ENCODE measurements around the gene VAMP8. TPM values are rescaled to one million over a fixed set of nuclear protein-coding genes. Genes with fewer than 3 reads are reported as not detected.
A peak's percentile ranks its signal among the peaks of the same experiment; 100 is the strongest.
"Not testable (repeated sequence)": the region's sequence is repeated elsewhere in the genome, so short reads cannot be mapped to it uniquely, and the experiment has no call there.

Gene VAMP8
- total RNA-seq, 1 donor from 2014 or later: 90.9 TPM

DNA sequence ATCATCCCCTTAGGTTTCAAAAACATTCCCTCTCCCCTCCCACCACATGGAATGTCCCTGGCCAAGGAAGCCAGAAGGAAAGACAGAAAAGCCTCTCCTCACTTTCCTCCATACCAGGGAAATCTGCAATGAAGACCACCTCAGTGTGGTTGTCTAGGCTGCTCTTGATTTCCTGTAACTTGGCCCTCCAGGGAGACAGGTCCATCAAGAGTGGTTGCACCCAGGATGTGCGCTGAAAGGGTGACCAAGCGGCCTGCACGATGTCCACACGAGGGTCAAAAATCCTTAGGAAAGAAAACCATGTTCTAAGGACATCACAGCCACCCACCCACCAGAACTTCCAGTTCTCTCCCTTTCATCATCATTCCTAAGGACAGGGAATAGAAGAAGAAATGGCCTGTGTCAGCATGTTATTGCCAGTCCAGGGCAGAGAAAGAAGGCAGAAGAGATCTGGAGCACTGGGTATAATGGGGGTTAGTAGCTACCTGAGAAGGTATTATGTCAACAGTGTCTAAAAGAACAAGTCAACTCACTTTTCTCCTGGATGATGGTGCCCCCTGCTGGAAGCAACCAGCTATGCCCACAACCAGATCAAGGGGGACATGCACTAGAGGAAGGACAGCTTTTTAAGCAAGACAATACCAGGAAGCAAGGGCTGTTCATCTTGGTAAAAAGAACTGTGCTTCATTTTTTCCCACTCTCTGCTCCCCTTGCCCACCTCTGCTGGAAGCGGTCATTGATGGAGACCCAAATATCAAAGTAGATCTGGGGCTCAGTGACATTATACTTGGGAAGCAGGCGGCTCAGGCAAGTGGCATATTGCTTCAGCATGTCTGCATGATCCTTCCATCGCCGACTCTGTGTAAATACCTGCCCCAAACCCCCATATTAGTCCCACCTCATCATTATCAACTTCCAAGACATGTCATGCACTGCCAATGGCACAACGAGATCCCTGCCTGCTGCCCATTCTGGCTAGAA lies 25.4 kb upstream of the VAMP8 start:
- peak; percentile 96 for DNase-seq
- intact Hi-C loops (cut with micrococcal nuclease): loop anchor here (1.0 kb wide), 2 partner anchors 132 to 161 kb away; no protein-coding TSS in a partner anchor
- Mint-ChIP-seq H3K4me3 (no peak overlapping the region), H3K9me3 (no peaks in the 10 kb centered on the region), H3K27me3 (no peaks in the 10 kb centered on the region), H3K36me3 (ENCODE audit: low read depth) (peaks cover 41% of the 10 kb centered on the region), H3K27ac (no peak overlapping the region), H3K4me1 (peaks cover 5% of the 10 kb centered on the region)

DNA sequence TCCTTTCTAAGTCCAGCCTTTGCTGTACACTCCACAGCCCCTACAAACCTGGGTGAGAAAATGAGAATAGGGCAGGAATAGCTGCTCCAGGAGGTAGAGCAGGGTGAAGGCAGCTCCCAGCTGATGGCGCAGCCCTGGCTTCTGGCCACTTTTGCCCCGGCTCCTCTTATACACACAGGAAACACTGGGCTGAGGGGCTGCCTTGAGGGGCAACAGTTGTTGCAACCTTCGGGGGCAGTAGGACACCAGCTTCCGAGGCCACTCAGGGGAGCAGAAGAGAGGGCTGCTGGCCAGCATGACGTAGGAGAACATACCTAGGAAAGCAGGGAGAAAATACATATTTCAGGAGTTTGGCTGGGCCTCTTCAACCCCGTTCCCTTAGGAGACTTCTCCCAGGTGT lies 24.2 kb upstream of the VAMP8 start:
- no peak overlapping the region for H3K27ac Mint-ChIP-seq
- no peak overlapping the region for H3K4me3 Mint-ChIP-seq
- peaks cover 9% of the 10 kb centered on the region for H3K4me1 Mint-ChIP-seq
- no peak for DNase-seq
- H3K9me3 Mint-ChIP-seq: no peaks in the 10 kb centered on the region
- peaks cover 41% of the 10 kb centered on the region for H3K36me3 Mint-ChIP-seq (ENCODE audit: low read depth)
- no peaks in the 10 kb centered on the region for H3K27me3 Mint-ChIP-seq
- intact Hi-C loops (cut with micrococcal nuclease): no loop called here

DNA sequence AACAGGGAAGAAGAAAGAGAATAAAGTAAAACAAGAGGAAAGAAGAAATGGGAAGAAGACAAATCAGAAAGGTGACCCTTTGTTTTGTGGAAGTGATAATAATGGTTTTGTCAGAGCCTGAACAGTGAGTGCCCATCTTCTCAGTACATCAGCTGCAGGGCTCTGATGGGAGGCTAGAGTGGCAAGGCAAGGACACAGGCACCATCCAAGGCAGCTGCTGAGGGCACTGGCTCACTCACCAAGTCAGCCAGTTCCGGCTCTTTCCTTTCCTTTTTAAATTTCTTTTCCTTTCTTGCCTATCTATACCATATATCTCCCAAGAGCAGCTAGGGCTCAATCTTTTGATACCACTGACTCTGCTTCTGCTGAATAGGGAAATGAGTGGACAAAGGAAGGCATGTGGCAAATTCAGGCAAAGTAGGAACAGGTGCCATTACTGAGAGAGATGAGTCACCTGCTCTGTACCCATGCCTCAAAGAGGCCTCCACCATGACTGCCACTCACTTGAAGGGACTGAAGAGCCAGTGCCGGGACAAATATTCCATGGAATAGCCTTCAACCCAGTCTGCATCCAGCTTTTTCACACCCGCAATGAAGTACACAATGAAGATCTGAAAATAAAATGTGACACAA lies 22.3 kb upstream of the VAMP8 start:
- no peak for DNase-seq
- Mint-ChIP-seq H3K36me3 (ENCODE audit: low read depth) (peaks cover 41% of the 10 kb centered on the region), H3K4me3 (no peak overlapping the region), H3K4me1 (peaks cover 17% of the 10 kb centered on the region), H3K27ac (no peak overlapping the region), H3K9me3 (no peaks in the 10 kb centered on the region), H3K27me3 (no peaks in the 10 kb centered on the region)
- intact Hi-C loops (cut with micrococcal nuclease): no loop called here

DNA sequence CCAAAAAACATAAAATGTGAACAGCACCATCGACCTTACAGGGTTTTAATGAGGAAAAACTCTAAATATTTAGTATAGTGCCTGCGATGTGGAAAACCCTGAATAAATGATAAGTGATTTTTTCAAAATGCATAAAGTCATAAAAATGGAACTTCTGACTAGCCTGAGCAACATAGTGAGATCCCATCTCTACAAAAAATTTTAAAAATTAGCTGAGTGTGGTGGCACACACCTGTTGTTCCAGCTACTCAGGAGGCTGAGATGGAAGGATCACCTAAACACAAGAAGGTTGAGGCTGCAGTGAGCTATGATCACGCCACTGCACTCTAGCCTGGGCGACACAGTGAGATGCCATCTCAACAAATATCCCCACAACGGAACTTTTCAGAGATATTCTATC lies 20.3 kb upstream of the VAMP8 start:
- intact Hi-C loops (cut with micrococcal nuclease): no loop called here
- Mint-ChIP-seq H3K36me3 (ENCODE audit: low read depth) (peaks cover 29% of the 10 kb centered on the region), H3K27me3 (no peaks in the 10 kb centered on the region), H3K9me3 (no peaks in the 10 kb centered on the region), H3K4me1 (peaks cover 26% of the 10 kb centered on the region), H3K4me3 (no peak overlapping the region), H3K27ac (no peak overlapping the region)
- DNase-seq: no peak

DNA sequence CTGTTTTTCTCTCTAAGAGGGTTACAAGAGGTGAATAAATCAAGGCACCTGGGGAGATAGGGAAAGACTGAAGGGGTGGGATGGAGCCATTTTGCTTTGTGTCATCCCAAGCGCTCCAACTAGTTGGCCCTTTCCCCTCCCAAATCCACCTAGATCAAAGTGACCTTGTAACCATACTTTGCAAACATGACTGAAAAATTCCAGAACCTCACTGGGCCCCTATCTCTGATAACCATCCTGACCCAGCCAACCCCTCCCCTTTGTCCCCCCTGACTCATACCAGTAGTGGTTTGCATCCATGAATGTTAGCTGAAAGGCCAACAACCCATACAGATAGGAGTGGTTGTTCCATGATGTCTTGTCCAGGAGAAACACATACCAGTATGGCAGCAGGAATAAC lies 19.2 kb upstream of the VAMP8 start:
- H3K36me3 Mint-ChIP-seq (ENCODE audit: low read depth): peaks cover 23% of the 10 kb centered on the region
- H3K9me3 Mint-ChIP-seq: no peaks in the 10 kb centered on the region

DNA sequence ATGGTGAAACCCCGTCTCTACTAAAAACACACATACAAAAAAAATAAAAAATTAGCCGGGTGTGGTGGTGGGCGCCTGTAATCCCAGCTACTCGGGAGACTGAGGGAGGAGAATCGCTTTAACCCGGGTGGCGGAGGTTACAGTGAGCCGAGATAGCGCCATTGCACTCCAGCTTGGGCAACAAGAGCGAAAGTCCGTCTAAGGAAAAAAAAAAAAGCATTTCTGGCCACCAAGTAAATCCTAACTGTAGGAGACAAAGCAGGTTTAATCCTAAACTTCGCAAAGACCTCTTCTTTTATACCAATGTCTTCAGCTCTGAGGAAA lies 17.0 kb upstream of the VAMP8 start:
- DNase-seq, H3K9me3 Mint-ChIP-seq, H3K27me3 Mint-ChIP-seq: not testable (repeated sequence)
- intact Hi-C loops (cut with micrococcal nuclease): loop anchor here (2.0 kb wide), 1 partner anchor 56 kb away; the partner anchor contains the start of gene USP39
- peak overlapping the region; percentile 96 for H3K27ac Mint-ChIP-seq
- peaks cover 12% of the 10 kb centered on the region for H3K36me3 Mint-ChIP-seq (ENCODE audit: low read depth)
- H3K4me1 Mint-ChIP-seq: peaks cover 30% of the 10 kb centered on the region
- peak overlapping the region; percentile 97 for H3K4me3 Mint-ChIP-seq

More for the DNA sequence above, 19.2 kb upstream of the VAMP8 start:
- intact Hi-C loops (cut with micrococcal nuclease): no loop called here
- DNase-seq: no peak
- Mint-ChIP-seq H3K4me1 (peaks cover 27% of the 10 kb centered on the region), H3K27ac (no peak overlapping the region), H3K27me3 (no peaks in the 10 kb centered on the region), H3K4me3 (no peak overlapping the region)

DNA sequence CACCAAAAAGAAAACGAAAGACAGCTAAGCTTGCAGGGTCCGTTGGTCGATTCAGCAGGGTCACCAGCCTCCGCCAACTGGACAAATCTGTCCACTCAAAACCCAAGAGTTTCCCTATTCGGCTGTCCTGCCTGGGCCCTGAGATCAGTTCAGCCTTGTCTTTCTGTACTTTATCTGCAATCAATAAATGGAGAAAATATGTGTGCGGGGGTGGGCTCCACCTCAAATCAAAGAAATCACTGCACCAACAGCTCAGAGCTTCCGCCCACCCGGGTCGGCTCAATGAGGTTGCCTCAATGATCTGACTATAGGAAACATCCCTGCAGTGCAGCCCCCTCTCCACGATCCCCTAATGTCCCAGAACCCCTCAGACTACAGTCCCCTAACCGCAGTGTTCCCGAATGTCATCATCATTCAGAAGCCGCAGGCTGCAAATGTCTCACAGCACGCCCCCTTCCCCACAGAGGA lies 16.5 kb upstream of the VAMP8 start:
- Mint-ChIP-seq H3K27ac (peak overlapping the region; percentile 96), H3K4me1 (peaks cover 30% of the 10 kb centered on the region), H3K4me3 (peak overlapping the region; percentile 97), H3K36me3 (ENCODE audit: low read depth) (peaks cover 8% of the 10 kb centered on the region), H3K27me3 (no peaks in the 10 kb centered on the region), H3K9me3 (no peaks in the 10 kb centered on the region)
- DNase-seq: no peak
- intact Hi-C loops (cut with micrococcal nuclease): loop anchor here (1.0 to 2.0 kb wide), 6 partner anchors 17 to 207 kb away; partner anchors contain the start of genes ELMOD3, MAT2A, RETSAT and RNF181

DNA sequence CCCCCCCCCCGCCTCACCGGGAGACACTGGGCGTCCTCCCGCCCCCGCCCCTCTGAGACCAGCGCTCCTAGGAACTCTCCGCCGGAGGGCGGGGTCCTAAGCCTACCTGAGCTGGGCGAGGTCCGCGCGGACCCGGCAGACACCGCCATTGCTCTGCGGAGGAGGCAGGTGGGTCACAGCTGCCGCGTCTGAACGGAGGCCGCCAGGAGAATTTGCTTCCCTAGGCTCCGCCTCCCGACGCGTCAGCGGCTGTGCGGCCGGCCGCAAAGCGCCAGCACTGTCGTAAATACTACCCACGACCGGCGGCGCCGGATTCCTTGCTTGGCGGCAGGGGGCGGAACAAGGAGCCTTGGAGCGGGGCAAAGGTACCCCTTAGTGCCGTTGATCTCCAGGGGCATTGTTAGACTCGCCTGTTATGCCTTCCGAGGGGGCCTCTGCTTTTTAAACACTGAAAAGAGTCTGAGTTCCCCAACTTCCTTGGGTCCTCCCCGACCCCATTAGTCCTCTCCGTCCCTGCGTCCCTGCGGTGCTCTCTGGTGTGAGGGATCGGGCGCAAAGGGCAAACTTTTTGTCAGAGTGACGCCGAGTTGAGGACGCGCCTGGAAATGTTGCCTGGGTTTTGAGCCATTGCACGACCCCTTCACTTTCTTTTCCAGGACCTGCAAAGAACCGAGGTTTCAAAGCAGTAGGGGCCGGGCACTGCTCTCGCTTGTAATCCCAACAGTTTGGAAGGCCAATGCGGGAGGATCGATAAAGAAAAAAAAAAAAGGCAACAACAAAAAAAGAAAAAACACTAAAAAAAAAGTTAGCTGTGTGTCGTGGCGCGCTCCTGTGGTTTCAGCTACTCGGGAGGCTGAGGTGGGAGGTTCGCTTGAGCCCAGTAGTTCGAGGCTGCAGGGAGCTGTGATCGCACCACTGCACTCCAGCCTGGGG lies 15.8 kb upstream of the VAMP8 start, which contains the start of gene GGCX:
GGCX (minus strand) TSS at position 214 of the 933 bp plus-strand sequence; CDS start at position 149, 65 bp downstream.
- no peaks in the 10 kb centered on the region for H3K9me3 Mint-ChIP-seq
- peaks cover 8% of the 10 kb centered on the region for H3K36me3 Mint-ChIP-seq (ENCODE audit: low read depth)
- peak within 1 kb of the TSS; percentile 97 for H3K4me3 Mint-ChIP-seq
- peak; percentile 97 for DNase-seq
- H3K27ac Mint-ChIP-seq: peak within 1 kb of the TSS; percentile 96
- intact Hi-C loops (cut with micrococcal nuclease): loop anchor here (1.0 to 2.0 kb wide), 6 partner anchors 17 to 207 kb away; partner anchors contain the start of genes ELMOD3, MAT2A, RETSAT and RNF181
- no peaks in the 10 kb centered on the region for H3K27me3 Mint-ChIP-seq
- peaks cover 30% of the 10 kb centered on the region for H3K4me1 Mint-ChIP-seq

DNA sequence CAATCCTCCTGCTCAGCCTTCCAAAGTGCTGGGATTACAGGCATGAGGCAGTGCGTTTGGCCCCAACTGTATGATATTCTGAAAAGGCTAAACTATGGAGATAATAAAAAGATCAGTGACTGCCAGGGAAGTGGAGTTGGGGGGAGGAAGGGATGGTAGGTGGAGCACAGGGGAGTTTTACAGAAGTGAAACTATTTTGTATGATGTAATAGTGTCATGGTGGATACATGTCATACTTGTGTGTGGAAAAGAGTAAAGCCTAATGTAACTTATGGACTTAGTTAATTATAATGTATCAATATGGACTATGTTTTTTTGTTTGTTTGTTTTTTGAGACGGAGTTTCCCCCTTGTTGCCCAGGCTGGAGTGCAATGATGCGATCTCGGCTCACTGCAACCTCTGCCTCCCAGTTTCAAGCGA lies 13.2 kb upstream of the VAMP8 start:
- no peak for DNase-seq
- H3K27ac Mint-ChIP-seq: no peak overlapping the region
- intact Hi-C loops (cut with micrococcal nuclease): no loop called here
- no peaks in the 10 kb centered on the region for H3K36me3 Mint-ChIP-seq (ENCODE audit: low read depth)
- no peak overlapping the region for H3K4me3 Mint-ChIP-seq
- no peaks in the 10 kb centered on the region for H3K27me3 Mint-ChIP-seq
- H3K4me1 Mint-ChIP-seq: peaks cover 23% of the 10 kb centered on the region
- no peaks in the 10 kb centered on the region for H3K9me3 Mint-ChIP-seq

DNA sequence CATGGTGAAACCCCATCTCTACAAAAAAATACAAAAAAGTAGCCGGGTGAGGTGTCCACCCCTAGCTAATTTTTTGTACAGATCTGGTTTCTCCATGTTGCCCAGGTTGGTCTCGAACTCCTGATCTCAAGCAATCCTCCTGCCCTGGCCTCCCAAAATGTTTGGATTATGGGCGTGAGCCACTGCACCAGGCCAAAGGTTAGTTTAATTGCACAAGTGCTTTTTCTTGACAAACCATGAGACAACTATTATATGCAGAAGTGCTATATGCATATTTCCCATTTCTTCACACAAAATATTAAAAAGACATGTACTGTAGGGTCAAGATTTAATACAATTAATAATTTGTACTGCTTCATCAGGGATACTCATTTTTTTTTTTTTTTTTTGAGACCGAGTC lies 11.1 kb upstream of the VAMP8 start:
- H3K27ac Mint-ChIP-seq: no peak overlapping the region
- peaks cover 11% of the 10 kb centered on the region for H3K27me3 Mint-ChIP-seq
- no peaks in the 10 kb centered on the region for H3K36me3 Mint-ChIP-seq (ENCODE audit: low read depth)
- no peak overlapping the region for H3K4me3 Mint-ChIP-seq
- H3K9me3 Mint-ChIP-seq: no peaks in the 10 kb centered on the region
- peaks cover 9% of the 10 kb centered on the region for H3K4me1 Mint-ChIP-seq
- intact Hi-C loops (cut with micrococcal nuclease): no loop called here
- no peak for DNase-seq

DNA sequence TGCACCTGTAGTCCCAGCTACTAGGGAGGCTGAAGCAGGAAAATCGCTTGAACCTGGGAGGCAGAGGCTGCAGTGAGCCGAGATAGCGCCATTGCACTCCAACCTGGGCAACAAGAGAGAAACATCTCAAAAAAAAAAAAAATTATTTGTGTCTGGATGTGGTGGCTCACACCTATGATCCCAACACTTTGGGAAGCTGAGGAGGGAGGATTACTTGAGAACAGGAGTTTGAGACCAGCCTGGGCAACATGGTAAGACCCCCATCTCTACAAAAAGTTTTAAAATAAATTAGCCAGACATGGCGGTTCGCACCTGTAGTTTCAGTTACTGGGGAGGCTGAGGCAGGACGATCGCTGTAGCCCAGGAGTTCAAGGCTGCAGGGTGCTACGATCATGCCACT lies 1.6 kb upstream of the VAMP8 start:
- DNase-seq: no peak
- Mint-ChIP-seq H3K4me3 (no peak overlapping the region), H3K27me3 (peaks cover 8% of the 10 kb centered on the region), H3K27ac (no peak overlapping the region), H3K9me3 (no peaks in the 10 kb centered on the region), H3K4me1 (peaks cover 25% of the 10 kb centered on the region), H3K36me3 (ENCODE audit: low read depth) (peaks cover 8% of the 10 kb centered on the region)
- intact Hi-C loops (cut with micrococcal nuclease): no loop called here

DNA sequence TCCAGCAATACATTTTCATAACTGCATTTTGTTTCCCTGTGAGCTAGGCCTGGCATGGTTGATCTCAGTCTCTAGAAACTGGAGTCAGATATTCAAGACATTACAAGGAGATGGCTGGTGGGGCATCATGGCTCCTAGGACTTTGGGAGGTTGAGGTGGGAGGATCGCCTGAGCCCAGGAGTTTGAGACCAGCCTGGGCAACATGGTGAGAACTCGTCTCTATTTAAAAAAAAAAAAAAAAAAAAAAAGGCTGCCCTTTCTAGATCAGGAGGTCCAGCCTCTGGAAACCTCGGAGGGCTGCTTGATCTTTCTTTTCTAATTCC lies 362 bp upstream of the VAMP8 start:
- H3K36me3 Mint-ChIP-seq (ENCODE audit: low read depth): peaks cover 15% of the 10 kb centered on the region
- no peaks in the 10 kb centered on the region for H3K9me3 Mint-ChIP-seq
- H3K27ac Mint-ChIP-seq: peak overlapping the region; percentile 81
- H3K4me3 Mint-ChIP-seq: peak overlapping the region; percentile 95
- intact Hi-C loops (cut with micrococcal nuclease): loop anchor here (1.0 kb wide), 1 partner anchor 8 kb away; no protein-coding TSS in a partner anchor
- peaks cover 27% of the 10 kb centered on the region for H3K4me1 Mint-ChIP-seq
- DNase-seq: no peak
- peaks cover 5% of the 10 kb centered on the region for H3K27me3 Mint-ChIP-seq

Measured in activated CD4-positive, alpha-beta T cell treated with anti-CD3 and anti-CD28 coated beads, Interleukin-2, amount 10 ng/mL, durations not matched to agents 24 days and 14 days (primary cell).